C4-2B (cell line): ENCODE data around the gene SZT2.

ENCODE experiments used
- ZFX ChIP-seq: fragments of 450-650 bp; IDR thresholded peaks from 2 replicates; pipeline ENCODE4 v1.6.1; 2017
- TF ChIP-seq, protein P1 (sequence below): fragments of 450-650 bp; conservative IDR thresholded peaks from 2 replicates; pipeline ENCODE4 v1.5.1; 2017; ENCODE audit warnings: mild to moderate bottlenecking

DNA sequence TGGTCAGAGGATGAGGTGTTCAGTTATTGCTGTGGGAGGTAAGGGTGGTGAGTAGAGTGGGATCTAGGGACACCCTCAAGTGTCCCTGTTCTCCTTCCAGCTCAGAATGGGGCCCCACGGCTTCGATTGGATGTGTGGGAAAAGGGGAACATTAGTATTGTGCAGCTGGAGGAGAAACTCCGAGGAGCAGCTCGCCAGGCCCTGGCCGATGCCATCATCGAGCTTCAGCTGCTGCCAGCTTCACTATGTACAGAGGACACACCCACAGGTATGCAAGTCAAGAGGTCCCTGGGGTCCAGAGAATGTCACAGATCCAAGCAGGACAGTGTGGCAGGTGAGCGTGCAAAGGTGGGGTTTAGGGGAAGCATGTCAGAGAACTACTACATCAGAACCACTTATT is 50.1 kb downstream of the SZT2 start:
- TF ChIP-seq, protein P1, sequence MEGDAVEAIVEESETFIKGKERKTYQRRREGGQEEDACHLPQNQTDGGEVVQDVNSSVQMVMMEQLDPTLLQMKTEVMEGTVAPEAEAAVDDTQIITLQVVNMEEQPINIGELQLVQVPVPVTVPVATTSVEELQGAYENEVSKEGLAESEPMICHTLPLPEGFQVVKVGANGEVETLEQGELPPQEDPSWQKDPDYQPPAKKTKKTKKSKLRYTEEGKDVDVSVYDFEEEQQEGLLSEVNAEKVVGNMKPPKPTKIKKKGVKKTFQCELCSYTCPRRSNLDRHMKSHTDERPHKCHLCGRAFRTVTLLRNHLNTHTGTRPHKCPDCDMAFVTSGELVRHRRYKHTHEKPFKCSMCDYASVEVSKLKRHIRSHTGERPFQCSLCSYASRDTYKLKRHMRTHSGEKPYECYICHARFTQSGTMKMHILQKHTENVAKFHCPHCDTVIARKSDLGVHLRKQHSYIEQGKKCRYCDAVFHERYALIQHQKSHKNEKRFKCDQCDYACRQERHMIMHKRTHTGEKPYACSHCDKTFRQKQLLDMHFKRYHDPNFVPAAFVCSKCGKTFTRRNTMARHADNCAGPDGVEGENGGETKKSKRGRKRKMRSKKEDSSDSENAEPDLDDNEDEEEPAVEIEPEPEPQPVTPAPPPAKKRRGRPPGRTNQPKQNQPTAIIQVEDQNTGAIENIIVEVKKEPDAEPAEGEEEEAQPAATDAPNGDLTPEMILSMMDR, result no peak
- no peak for TF ChIP-seq ZFX
